A549 (cell line): ENCODE results near the gene DPYD.

Source experiments
- BHLHE40 ChIP-seq: IDR thresholded peaks from 2 replicates; pipeline ENCODE4 v1.6.1; 2012; ENCODE audit warnings: low read depth, low read length, inconsistent platforms
- CBX8 ChIP-seq: fragments of 200-600 bp; sonication (generic); IDR thresholded peaks from 2 replicates; pipeline ENCODE4 v1.6.1; 2016
- CTCF ChIP-seq: fragments of >200 bp; sonication (Bioruptor Twin); formaldehyde crosslinking; IDR thresholded peaks from 3 replicates; pipeline ENCODE4 v1.5.1; 2016
- EP300 ChIP-seq, 2 experiments: fragments of >200 bp; sonication (Bioruptor Twin); formaldehyde crosslinking; IDR thresholded peaks; 2 replicates in 1 of 2; 3 replicates in 1 of 2; pipeline ENCODE4 v1.6.1; 2016 to 2017
- FOSL2 ChIP-seq, 2 experiments: fragments of 450-650 bp in 1 of 2; fragments of >200 bp in 1 of 2; sonication (Bioruptor Twin) in 1 of 2; formaldehyde crosslinking; IDR thresholded peaks; 2 replicates each; pipeline versions ENCODE4 v1.5.0 to v1.6.1; 2016 to 2020; ENCODE audit warnings: mild to moderate bottlenecking in 1 of 2, moderate library complexity in 1 of 2
- HOXB5 ChIP-seq: fragments of 250-450 bp; sonication (Bioruptor Pico); IDR thresholded peaks from 2 replicates; pipeline ENCODE4 v1.5.0; 2020; ENCODE audit warnings: mild to moderate bottlenecking, moderate library complexity
- JUN ChIP-seq, 2 experiments: fragments of >200 bp; sonication (Bioruptor Twin); formaldehyde crosslinking; IDR thresholded peaks; 2 replicates in 1 of 2; 3 replicates in 1 of 2; pipeline ENCODE4 v1.6.1; 2016 to 2017
- KDM5A ChIP-seq: fragments of 200-600 bp; sonication (generic); IDR thresholded peaks from 2 replicates; pipeline ENCODE4 v1.6.1; 2016; ENCODE audit warnings: antibody characterized with exemption, mild to moderate bottlenecking
- MYC ChIP-seq: IDR thresholded peaks from 2 replicates; pipeline ENCODE4 v1.6.1; 2012; ENCODE audit warnings: mild to moderate bottlenecking, inconsistent platforms, low read length, improper control_type of control experiment, borderline replicate concordance
- PBX3 ChIP-seq: IDR thresholded peaks from 2 replicates; pipeline ENCODE4 v1.6.1; 2012
- POLR2A ChIP-seq: IDR thresholded peaks from 2 replicates; pipeline ENCODE4 v1.6.1; 2012; ENCODE audit warnings: mild to moderate bottlenecking, low read length
- RNF2 ChIP-seq: fragments of 200-600 bp; sonication (generic); IDR thresholded peaks from 2 replicates; pipeline ENCODE4 v1.6.1; 2016; ENCODE audit warnings: low read depth, mild to moderate bottlenecking, antibody characterized with exemption, moderate library complexity, borderline replicate concordance
- ZC3H11A ChIP-seq: fragments of 450-650 bp; IDR thresholded peaks from 2 replicates; pipeline ENCODE4 v1.6.1; 2014; ENCODE audit warnings: antibody characterized with exemption, mild to moderate bottlenecking
- ZNF302 ChIP-seq: fragments of 250-450 bp; sonication (Bioruptor Pico); IDR thresholded peaks from 2 replicates; pipeline ENCODE4 v1.9.0; 2021; ENCODE audit warnings: inconsistent platforms, mild to moderate bottlenecking, moderate library complexity

- TF ChIP-seq CTCF (no peak), POLR2A (no peak), EP300 (IDR thresholded peaks at IDR 0.05) (no peak), ZNF302 (CRISPR knock-in tag) (no peak), RNF2 (no peak), FOSL2 (IDR thresholded peaks at IDR 0.05) (no peak), FOSL2 (CRISPR knock-in tag; IDR thresholded peaks at IDR 0.05) (no peak), KDM5A (no peak), ZC3H11A (no peak), HOXB5 (CRISPR knock-in tag) (no peak), JUN (IDR thresholded peaks at IDR 0.05) (no peak), PBX3 (no peak), BHLHE40 (no peak), MYC (no peak), CBX8 (no peak)
Observed at GRCh38 chr1:97501628-97502027, 419.2 kb downstream of the DPYD start.
